Duodenal mucosa (tissue), 2 donors: ENCODE measurements around the gene CELA3B.
A peak's percentile ranks its signal among the peaks of the same experiment; 100 is the strongest.
"Not testable (repeated sequence)": the region's sequence is repeated elsewhere in the genome, so short reads cannot be mapped to it uniquely, and the experiment has no call there.

ENCODE experiments used
- H3K27ac ChIP-seq: one replicate; pipeline ENCODE4 v1.7.0; 2013; ENCODE audit warnings: low read depth, low read length
- H3K27me3 ChIP-seq, 2 donors: one replicate each; pipeline ENCODE4 v1.7.0; 2013; ENCODE audit warnings: low read length in 2 of 2, control low read depth in 1 of 2; ENCODE audit not compliant: insufficient read depth in 2 of 2, control insufficient read depth in 1 of 2
- H3K36me3 ChIP-seq, 2 donors: one replicate each; pipeline ENCODE4 v1.7.0; 2013; ENCODE audit warnings: low read length in 2 of 2, control low read depth in 1 of 2; ENCODE audit not compliant: insufficient read depth in 2 of 2, control insufficient read depth in 1 of 2
- H3K4me1 ChIP-seq, 2 donors: one replicate each; pipeline ENCODE4 v1.7.0; 2013; ENCODE audit warnings: low read length in 2 of 2, control low read depth in 1 of 2; ENCODE audit not compliant: insufficient read depth in 2 of 2, control insufficient read depth in 1 of 2
- H3K4me3 ChIP-seq, 2 donors: one replicate each; pipeline ENCODE4 v1.7.0; 2013; ENCODE audit warnings: low read length in 2 of 2, low read depth in 1 of 2
- H3K9ac ChIP-seq, 2 donors: one replicate each; pipeline ENCODE4 v1.7.0; 2013; ENCODE audit warnings: low read length in 2 of 2, low read depth in 1 of 2
- H3K9me3 ChIP-seq, 2 donors: one replicate each; pipeline ENCODE4 v1.7.0; 2013; ENCODE audit warnings: low read length in 2 of 2, control low read depth in 1 of 2; ENCODE audit not compliant: control insufficient read depth in 1 of 2

The CELA3B gene

DNA sequence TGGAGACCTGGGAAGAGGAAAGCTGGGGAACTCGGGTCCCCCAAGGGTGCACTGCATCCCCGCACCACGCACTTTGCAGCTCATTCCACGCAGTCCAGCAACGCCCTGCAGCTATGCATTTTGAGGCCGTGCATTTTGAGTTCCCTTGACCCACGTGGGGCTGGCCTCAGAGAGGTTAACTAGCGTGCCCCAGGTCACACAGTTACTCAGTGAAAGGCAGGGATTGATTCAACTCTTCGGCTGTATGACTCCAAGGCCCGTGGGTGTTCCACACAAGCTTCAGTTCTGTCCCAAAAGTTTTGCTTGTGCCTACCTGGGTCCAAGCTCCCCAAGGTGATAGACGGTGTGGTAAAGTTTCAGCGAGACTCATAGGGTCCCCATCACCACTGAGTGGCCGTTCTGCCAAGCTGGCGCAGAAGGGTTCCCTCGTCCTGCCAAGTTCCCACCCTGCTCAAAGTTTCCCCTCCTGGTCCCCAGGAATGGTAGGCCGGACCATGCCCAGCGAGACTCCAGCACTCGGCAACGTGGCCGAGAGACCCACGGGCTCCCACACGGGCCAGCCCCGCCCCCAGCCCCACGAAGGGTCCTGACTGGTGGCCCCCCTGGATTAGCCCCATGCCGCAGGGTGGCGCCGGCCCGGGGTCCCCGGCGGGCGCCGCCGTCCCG, 40.3 kb upstream of the CELA3B start:
- H3K4me1 ChIP-seq, result peaks cover 42 to 47% of the 10 kb centered on the region in 2 donors
- peak overlapping the region; percentile 78 to 89 for H3K9ac ChIP-seq

GRCh38 chr1:21937034-21937371, 39.8 kb upstream of the CELA3B start, which contains the start of gene HSPG2:
Gene HSPG2, minus strand, starts transcription at chr1:21937310. Its CDS starts 93 bp downstream, at chr1:21937217.
- H3K4me1 ChIP-seq, result peaks cover 37 to 42% of the 10 kb centered on the region in 2 donors
- H3K9ac ChIP-seq, result peak within 1 kb of the TSS; percentile 78 to 89
- peak within 1 kb of the TSS; percentile 40 for H3K27ac ChIP-seq
- peak within 1 kb of the TSS; percentile 79 to 86 for H3K4me3 ChIP-seq
- H3K27me3 ChIP-seq, result no peaks in the 10 kb centered on the region
- H3K9me3 ChIP-seq, result no peaks in the 10 kb centered on the region
- H3K36me3 ChIP-seq, result no peaks in the 10 kb centered on the region

More for the DNA sequence above, 40.3 kb upstream of the CELA3B start:
- peak overlapping the region; percentile 79 to 86 for H3K4me3 ChIP-seq
- H3K36me3 ChIP-seq, result no peaks in the 10 kb centered on the region
- peak overlapping the region; percentile 40 for H3K27ac ChIP-seq
- no peaks in the 10 kb centered on the region for H3K9me3 ChIP-seq
- no peaks in the 10 kb centered on the region for H3K27me3 ChIP-seq

DNA sequence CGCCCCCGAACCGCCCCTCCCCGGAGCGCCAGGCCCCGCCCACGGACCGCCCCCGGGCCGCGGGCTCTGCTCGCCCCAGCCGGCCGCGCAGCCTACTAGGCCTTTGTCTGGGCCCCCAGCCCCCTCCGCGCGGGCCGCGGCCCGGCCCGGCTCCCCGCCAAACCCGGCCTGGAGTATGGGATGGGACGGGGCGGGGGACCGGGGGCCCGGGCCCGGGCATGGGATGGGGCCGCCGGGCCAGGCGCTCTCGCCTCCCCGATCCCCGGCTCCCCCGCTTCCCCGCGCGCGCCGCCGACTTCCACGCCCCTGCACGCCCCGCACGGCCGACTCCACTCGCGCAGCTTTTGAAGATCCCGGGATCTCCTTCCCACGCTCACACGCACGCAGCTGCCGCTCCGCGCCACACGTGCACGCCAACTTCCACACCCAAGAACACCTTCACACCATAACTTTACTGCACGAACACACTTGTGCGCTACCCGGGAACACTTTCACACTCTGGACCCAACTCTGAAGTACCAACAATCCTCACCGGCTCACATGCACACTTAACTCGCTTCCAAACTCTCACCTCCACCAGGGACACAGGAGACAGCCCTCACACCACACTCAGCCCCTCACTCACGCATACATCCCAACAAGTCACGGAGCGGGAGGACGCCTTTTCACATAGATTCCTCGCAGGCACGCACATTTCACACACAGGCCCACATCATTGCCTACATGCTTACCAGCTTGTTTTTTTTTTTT, 39.3 kb upstream of the CELA3B start:
- H3K9me3 ChIP-seq, result no peaks in the 10 kb centered on the region
- peaks cover 32 to 40% of the 10 kb centered on the region in 2 donors for H3K4me1 ChIP-seq
- H3K9ac ChIP-seq, result peak overlapping the region; percentile 14 to 40
- no peaks in the 10 kb centered on the region for H3K27me3 ChIP-seq
- no peak overlapping the region for H3K27ac ChIP-seq
- H3K36me3 ChIP-seq, result no peaks in the 10 kb centered on the region
- peak overlapping the region; percentile 56 to 60 for H3K4me3 ChIP-seq

DNA sequence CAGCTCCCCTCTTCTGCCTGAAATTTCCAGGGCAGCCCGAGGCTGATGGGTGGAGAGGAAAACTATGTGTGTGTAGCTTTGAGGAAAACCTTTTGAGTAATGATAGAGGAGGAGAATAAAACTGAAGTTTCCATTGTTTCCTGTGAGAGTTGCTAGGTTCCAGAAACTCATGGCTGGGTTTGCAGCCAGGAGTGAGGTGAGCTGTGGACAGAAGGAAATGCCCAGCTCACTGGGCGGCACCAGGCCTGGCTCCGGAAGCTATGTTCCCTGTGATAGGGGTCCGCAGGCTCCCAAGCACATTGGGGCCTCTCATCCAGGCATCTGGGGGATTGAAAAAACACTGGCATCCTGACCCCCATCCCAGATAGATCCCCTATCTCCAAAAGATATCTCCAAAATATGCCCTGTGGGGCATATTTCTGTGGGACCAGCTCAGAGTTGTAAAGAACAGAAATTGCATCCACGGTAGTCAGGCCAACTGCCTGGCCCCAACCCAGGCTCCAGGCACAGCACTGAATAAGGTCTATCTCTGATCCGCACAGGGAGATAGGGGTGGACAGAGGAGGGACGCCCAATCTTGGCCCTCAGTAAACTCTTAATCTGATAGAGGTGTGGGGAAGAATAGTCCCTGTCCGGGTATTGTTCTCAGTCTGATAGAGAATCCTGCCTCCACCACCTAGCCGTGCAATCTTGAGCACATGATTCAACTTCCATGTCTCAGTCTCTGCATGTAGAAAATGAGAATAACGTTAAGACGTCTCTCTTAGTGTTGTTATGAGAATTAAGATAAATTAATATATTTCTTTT, 37.9 kb upstream of the CELA3B start:
- H3K27ac ChIP-seq, result peak overlapping the region; percentile 7
- no peaks in the 10 kb centered on the region for H3K9me3 ChIP-seq
- no peaks in the 10 kb centered on the region for H3K27me3 ChIP-seq
- no peak overlapping the region for H3K9ac ChIP-seq
- H3K4me3 ChIP-seq, result no peak overlapping the region
- H3K36me3 ChIP-seq, result no peaks in the 10 kb centered on the region
- peaks cover 26 to 30% of the 10 kb centered on the region in 2 donors for H3K4me1 ChIP-seq

DNA sequence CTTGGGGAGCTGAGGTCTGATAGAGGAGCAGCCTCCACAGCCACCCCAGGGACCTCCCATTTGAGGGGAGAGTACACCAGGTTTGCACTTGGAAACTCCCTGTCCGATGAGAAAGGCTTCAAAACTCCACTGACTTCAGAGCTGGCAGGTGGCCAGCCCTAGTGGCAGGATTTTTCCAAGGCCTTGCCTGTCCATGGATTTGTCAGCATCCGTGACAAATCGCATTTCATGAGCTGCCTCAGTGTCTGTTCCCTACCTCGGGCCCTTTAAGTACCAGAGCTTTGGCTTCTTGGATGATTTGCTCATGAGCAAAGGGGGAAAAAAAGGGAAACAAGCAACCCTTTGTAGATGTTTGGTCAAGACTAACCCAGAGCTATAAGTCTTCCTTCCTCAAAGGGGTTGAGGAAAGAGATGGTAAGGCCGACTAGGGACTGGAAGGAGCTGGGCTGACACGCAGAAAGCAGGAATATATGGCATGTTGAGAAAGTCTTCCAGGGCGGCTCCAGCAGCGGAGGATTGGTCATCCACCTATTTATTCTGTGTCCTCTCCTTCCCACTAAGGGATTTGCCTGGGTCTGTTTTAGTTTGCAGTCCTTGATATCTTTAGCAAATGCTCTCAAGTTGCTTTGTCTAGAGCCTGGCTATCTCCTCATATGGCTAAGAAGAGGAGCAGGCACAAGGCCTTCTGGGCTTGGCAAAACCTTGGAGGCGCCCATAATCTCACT, 37.0 kb upstream of the CELA3B start:
- H3K4me3 ChIP-seq, result no peak overlapping the region
- H3K27me3 ChIP-seq, result no peaks in the 10 kb centered on the region
- H3K9me3 ChIP-seq, result no peaks in the 10 kb centered on the region
- H3K4me1 ChIP-seq, result peaks cover 21 to 27% of the 10 kb centered on the region in 2 donors
- no peak overlapping the region for H3K9ac ChIP-seq
- peak overlapping the region; percentile 7 for H3K27ac ChIP-seq
- no peaks in the 10 kb centered on the region for H3K36me3 ChIP-seq

DNA sequence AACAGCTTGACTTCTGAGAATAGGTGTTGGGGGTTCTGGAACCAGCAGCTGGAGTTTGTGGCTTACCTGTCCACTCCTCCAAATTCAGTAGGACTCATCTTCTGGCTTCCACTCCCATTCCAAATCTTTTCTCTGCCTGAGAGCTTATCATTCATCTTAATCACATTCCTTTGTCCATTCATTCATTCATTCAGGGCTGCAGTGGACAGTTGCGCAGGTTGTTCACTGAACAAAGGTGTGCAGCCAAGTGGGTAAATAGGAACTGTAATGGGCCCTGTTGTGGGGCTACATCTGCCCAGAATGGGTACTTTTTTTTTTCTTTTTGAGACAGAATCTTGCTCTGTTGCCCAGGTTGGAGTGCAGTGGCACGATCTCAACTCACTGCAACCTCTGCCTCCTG, 36.3 kb upstream of the CELA3B start:
- H3K4me1 ChIP-seq, result peaks cover 17 to 23% of the 10 kb centered on the region in 2 donors
- H3K9ac ChIP-seq, result no peak overlapping the region

GRCh38 chr1:21941370-21941769, 35.5 kb upstream of the CELA3B start:
- H3K36me3 ChIP-seq, result no peaks in the 10 kb centered on the region
- H3K27me3 ChIP-seq, result no peaks in the 10 kb centered on the region
- no peaks in the 10 kb centered on the region for H3K9me3 ChIP-seq
- no peak overlapping the region for H3K4me3 ChIP-seq
- no peak overlapping the region for H3K27ac ChIP-seq
- peaks cover 9 to 15% of the 10 kb centered on the region in 2 donors for H3K4me1 ChIP-seq
- H3K9ac ChIP-seq, result no peak overlapping the region

More for the DNA sequence above, 36.3 kb upstream of the CELA3B start:
- peak overlapping the region; percentile 7 for H3K27ac ChIP-seq
- H3K27me3 ChIP-seq, result no peaks in the 10 kb centered on the region
- no peaks in the 10 kb centered on the region for H3K36me3 ChIP-seq
- no peaks in the 10 kb centered on the region for H3K9me3 ChIP-seq
- no peak overlapping the region for H3K4me3 ChIP-seq

- Histone ChIP-seq H3K9ac (no peak overlapping the region), H3K27ac (no peak overlapping the region), H3K36me3 (no peaks in the 10 kb centered on the region), H3K9me3 (no peaks in the 10 kb centered on the region), H3K4me1 (peaks cover 6 to 12% of the 10 kb centered on the region in 2 donors), H3K27me3 (no peaks in the 10 kb centered on the region), H3K4me3 (no peak overlapping the region)
These were observed 34.4 kb upstream of the CELA3B start for GRCh38 chr1:21942464-21942863.

DNA sequence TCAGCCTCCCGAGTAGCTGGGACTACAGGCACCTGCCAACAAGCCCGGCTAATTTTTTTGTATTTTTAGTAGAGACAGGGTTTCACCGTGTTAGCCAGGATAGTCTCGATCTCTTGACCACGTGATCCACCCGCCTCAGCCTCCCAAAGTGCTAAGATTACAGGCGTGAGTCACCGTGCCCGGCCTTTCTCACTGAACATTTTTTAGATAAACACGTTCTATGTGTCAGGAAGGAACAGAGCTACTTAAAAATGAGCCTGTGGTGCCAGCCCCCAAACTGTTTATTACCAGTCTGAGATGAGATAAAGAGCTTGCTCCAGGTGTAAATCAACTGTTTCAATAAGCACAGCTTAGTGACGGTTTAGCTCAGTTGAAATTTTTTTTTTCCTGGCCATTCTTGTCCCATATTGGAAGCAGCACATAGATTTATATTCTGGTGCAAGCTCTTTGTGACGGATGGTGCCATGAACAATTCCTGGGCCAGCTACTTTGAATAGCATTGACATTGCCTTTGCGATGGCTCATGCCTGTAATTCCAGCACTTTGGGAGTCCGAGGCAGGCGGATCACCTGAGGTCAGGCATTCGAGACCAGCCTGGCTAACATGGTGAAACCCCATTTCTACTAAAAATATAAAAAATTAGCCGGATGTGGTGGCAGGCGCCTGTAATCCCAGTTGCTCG, 33.7 kb upstream of the CELA3B start:
- not testable (repeated sequence) for H3K9ac ChIP-seq, H3K36me3 ChIP-seq, H3K27me3 ChIP-seq, H3K4me3 ChIP-seq, H3K27ac ChIP-seq, H3K9me3 ChIP-seq, H3K4me1 ChIP-seq
